Hepatocyte (in vitro differentiated cells): ENCODE results near the gene HMGCS2.

Experiments
- CTCF ChIP-seq: fragments of 200-600 bp; sonication (generic); IDR thresholded peaks from 2 replicates; pipeline ENCODE4 v1.5.1; 2016; ENCODE audit warnings: antibody characterized with exemption, mild to moderate bottlenecking; ENCODE audit not compliant: poor library complexity
- EZH2 ChIP-seq: fragments of 200-600 bp; sonication (generic); IDR thresholded peaks from 2 replicates; pipeline ENCODE4 v1.6.1; 2016; ENCODE audit warnings: antibody characterized with exemption, mild to moderate bottlenecking, borderline replicate concordance
- EZH2phosphoT487 ChIP-seq: fragments of 200-600 bp; sonication (generic); IDR thresholded peaks from one replicate; pipeline ENCODE4 v1.6.1; 2018; ENCODE audit warnings: antibody characterized with exemption, mild to moderate bottlenecking, low read depth, moderate library complexity; ENCODE audit not compliant: unreplicated experiment, severe bottlenecking

GRCh38 chr1:119712342-119713038, 56.2 kb downstream of the HMGCS2 start:
- TF ChIP-seq EZH2phosphoT487 (no peak), CTCF (no peak), EZH2 (no peak)
